Activated CD4-positive, CD25-positive, alpha-beta regulatory T cell treated with anti-CD3 and anti-CD28 coated beads, Interleukin-2, amount 50 U/mL, for 24 hours (primary cell): ENCODE results near the gene PALB2.
A peak's percentile ranks its signal among the peaks of the same experiment; 100 is the strongest.

Source experiments
- ATAC-seq, 2 donors: fragments of 150-1000 bp; cut with Tn5 transposase; one replicate each; pipeline ENCODE4 v1.10.0; 2021; ENCODE audit warnings: mild to moderate bottlenecking in 1 of 2, moderate library complexity in 1 of 2

Gene PALB2

GRCh38 chr16:23640931-23641765, at the start of gene PALB2, which contains the start of gene DCTN5:
Gene PALB2, minus strand, starts transcription at chr16:23641310. Its CDS starts 153 bp downstream, at chr16:23641157.
Gene DCTN5, plus strand, starts transcription at chr16:23641466. Its CDS starts 77 bp downstream, at chr16:23641543.
- ATAC-seq: peak; percentile 97 to 98

DNA sequence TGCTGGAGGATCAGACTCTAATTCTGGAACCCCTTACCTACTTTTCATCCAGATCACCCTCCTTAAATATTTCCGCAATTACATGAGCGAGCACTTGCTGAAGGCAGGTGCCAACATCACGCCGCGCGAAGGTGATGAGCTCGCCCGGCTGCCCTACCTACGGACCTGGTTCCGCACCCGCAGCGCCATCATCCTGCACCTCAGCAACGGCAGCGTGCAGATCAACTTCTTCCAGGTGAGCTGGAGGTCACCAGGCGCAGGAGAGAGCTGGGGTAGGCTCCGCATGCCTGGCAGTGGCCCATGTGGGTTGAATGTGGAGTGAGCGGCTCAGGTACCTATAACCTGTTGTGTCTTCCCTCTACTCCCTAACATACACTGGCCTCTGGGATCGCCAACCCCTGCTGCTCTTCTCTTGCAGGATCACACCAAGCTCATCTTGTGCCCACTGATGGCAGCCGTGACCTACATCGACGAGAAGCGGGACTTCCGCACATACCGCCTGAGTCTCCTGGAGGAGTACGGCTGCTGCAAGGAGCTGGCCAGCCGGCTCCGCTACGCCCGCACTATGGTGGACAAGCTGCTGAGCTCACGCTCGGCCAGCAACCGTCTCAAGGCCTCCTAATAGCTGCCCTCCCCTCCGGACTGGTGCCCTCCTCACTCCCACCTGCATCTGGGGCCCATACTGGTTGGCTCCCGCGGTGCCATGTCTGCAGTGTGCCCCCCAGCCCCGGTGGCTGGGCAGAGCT, 48.5 kb upstream of the PALB2 start:
- ATAC-seq: no peak

DNA sequence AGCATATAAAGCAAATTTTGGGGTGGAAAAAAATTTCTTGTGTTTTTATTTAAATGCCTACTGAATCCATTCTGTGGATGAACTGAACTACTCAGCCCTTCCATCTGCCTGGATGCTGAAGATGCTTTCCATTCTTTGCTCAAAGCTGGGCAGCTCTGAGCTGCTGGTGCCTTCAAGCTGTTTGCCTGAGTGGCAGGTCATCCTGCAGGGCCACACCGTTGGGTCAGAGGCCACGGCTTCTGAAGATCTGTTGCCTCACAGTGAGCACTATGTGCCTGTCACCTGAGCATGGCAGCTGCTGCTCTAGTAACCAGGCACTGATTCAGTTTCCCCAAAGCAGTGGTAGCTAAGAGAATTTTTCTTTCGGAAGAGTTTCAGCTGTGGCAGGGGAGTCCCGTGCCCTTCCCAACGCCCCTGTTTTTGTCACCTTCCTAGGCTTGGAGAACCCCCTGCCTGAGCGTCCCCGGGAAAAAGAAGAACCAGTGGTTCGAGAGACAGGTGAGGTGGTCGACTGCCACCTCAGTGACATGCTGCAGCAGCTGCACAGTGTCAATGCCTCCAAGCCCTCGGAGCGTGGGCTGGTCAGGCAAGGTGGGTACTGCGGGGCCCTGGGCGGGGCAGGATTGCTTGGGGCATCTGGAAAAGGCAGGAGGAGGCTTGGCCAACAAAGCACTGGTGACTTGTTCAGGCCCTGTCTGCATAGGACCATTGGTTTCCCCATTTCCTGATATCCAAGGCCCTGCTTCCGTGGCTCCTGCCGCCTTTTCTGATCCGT, 46.1 kb upstream of the PALB2 start:
- no peak for ATAC-seq

GRCh38 chr16:23683487-23683886, 42.4 kb upstream of the PALB2 start:
- ATAC-seq: no peak

GRCh38 chr16:23682181-23682580, 41.1 kb upstream of the PALB2 start:
- ATAC-seq: no peak

- ATAC-seq: no peak
These were observed 38.9 kb upstream of the PALB2 start for GRCh38 chr16:23679986-23680336.

GRCh38 chr16:23679274-23679985, 38.3 kb upstream of the PALB2 start:
- ATAC-seq: no peak

DNA sequence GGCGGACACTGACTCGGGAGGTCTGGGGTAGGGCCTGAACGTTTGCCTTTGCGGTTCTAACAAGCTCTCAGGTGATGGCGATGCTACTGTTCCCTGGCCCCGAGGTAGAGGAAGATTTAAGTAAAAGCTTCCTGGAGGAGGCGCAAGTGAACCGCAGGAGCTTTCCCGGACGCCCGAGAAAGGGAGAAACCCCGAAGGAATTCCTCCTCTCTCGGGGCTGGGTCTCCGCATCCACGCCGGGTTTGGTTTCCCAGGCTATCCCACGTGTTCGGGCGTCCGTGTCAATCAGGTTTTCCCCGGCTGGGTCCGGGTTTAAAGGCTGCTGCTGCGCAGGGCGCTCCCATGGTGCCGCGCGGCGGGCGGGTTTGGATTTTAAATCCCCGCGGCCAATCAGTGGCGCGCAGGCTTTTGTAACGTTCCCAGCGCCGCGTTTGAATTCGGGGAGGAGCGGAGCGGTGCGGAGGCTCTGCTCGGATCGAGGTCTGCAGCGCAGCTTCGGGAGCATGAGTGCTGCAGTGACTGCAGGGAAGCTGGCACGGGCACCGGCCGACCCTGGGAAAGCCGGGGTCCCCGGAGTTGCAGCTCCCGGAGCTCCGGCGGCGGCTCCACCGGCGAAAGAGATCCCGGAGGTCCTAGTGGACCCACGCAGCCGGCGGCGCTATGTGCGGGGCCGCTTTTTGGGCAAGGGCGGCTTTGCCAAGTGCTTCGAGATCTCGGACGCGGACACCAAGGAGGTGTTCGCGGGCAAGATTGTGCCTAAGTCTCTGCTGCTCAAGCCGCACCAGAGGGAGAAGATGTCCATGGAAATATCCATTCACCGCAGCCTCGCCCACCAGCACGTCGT, 37.5 kb upstream of the PALB2 start, which contains the start of gene PLK1:
Gene PLK1, plus strand, starts transcription at position 460 of the 844 bp plus-strand sequence. Its CDS starts 44 bp downstream, at position 504.
- peak; percentile 96 to 98 for ATAC-seq

DNA sequence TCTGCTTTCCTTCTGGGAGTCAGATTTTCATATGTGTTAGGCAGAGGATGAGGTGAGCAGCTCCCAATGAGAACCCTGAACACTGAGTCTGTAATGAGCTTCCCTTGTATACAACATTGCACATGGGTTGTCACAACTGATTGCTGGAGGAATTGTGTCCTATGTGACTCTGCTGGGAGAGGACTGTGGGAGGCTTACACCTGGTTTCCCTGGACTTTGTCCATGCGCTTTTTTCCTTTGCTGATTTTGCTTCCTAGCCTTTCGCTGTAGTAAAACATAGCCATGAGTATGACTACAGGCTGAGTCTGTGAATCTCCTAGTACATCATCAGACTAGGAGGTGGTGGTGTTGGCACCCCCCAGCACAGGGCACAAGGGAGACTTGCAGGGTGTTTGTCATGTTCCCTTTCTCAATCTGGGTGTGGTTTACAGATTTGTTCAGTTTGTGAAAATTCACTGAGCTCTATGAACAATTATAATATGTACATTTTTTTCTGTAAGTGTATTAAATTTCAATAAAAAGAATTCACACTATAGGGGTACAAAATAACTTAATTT, 35.9 kb upstream of the PALB2 start:
- ATAC-seq: no peak

- no peak for ATAC-seq
These were observed 33.0 kb upstream of the PALB2 start for GRCh38 chr16:23673971-23674614.

- peak; percentile 99 for ATAC-seq
These were observed 29.1 kb upstream of the PALB2 start for GRCh38 chr16:23670137-23670776.

- ATAC-seq: no peak
These were observed 27.8 kb upstream of the PALB2 start for GRCh38 chr16:23668873-23669272.

DNA sequence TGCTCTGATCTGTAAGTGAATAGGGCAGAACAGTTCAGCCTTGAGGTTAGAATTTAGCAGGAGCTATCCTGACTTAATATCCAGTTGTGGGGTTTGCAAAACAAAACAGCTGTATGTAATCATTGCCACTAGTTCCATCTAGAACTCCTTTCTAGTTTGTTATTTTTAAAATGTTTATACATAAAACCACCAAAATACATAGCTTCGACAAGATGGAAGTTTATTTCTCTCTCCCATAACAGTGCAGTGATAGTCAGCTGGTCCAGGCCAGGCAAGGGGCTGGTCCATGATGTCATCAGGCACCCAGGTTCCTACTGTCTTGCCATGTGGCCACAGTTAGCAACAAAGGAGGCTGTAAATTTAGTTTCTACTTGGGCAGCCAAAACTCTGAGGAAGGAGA, 27.1 kb upstream of the PALB2 start:
- no peak for ATAC-seq

DNA sequence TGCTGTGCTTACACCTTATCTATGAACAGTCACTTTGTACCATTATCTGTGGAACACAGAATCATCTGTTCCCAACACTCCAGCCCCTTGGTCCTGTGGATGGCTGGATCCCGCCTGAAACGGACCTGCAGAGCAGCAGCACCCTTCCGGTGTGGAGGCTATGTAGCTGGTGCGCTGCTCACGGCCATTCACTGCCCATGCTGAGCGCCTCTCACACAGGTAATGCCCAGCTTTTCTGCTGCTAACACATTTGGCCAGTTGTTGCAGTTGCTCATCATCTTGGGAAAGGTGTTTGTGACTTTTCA, 26.2 kb upstream of the PALB2 start:
- ATAC-seq: no peak

DNA sequence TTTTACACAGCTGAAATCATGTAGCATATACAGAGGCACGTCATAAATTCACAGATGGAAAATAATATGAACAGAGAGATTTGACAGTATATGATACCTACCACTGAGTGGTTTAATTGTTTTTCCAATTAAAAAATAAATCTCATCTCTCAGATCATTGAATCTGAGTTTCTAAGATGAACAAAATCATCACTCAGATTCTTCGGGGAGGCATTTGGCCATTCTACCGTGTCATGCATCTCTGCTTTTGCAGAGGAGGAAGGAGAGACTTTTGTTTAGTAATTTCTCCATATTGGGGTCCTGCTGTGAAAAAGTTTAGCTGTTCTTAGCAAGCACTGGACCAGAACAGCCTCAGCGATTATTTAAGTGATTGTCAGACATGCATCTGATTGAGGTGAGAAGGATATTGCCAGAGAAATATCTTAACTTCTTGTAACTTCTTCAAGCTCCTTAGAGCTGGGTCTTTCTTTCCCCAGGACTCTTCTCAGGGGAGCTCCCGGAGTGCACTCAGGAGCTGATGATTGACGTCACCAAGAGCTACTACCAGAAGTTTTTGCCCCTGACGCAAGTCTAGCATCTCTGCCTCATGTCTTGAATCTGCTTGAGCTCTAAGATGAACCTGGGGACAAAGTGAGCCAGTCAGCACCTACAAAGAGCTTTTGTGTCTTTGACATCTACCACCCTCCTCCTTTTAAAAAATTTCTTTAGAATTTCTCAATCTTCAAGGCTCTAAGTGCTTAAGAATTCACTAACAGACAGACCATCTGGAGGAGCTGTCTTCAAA, 25.7 kb upstream of the PALB2 start:
- no peak for ATAC-seq

GRCh38 chr16:23663918-23664317, 22.8 kb upstream of the PALB2 start:
- peak in 1 of 2 donors; percentile 41 for ATAC-seq

DNA sequence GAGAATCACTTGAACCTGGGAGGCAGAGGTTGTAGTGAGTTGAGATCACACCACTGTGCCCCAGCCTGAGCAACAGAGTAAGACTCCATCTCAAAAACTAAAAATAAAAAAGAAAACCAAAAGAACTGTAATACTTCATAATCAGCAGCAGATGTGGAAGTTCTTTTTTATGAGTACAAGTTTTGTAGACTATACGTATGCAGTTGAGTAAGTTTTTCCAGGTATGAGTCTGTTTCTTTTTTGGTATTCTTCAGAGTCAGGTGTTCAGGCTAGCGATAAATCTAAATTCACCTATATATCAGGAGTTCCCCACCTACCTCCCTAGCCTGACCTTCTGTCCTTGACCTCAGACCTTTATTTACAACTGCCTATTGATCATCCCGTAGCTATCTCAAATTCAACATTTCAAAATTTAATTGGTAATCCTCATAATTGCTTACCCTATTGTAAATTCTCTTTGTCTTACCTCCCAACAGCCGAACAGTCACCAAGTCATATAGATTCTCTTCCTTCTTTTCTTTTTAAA, 10.9 kb upstream of the PALB2 start:
- peak; percentile 89 for ATAC-seq

DNA sequence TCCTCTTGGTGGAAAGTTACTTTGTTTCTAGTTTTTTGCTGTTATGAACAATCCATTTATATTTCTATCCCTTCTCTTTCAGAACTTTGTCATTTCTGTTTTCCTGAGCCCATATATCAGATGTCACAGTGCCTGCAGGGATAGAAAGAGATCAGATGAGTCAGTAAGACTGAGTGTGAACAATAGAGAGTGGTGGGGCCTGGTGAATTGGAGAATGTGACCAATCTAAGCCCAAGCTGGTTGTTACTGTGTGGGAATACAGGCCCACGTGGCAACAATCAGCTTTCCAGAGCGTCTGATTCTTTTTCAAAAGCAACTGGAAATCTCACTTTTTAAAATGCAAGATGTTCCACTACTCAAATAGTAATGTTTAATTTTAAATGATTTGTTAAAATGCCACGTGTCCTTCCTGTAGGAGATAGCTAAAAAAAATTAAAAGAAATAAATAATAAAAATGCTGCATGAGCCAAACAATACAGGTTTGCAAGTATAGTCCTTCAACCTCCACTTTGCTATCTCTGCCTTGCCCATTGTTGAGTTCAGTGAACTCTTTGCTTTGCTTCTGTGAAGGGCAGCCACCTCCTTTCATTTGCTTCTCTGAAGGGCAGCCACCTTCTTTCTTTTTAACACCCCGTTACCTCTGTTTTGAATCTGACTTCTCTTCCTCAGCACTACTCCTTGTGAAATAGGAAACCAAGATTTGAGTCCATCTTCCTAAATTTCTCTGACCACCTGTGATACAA, 9.7 kb upstream of the PALB2 start:
- ATAC-seq: peak in 1 of 2 donors; percentile 28
